Tibial nerve (tissue), 3 donors: ENCODE measurements around the gene C9orf78.
"Not testable (repeated sequence)": the region's sequence is repeated elsewhere in the genome, so short reads cannot be mapped to it uniquely, and the experiment has no call there.

Experiments
- CTCF ChIP-seq, 5 experiments: fragments of 200-600 bp in 3 of 5; fragments of 450-650 bp in 2 of 5; sonication (generic) in 3 of 5; IDR thresholded peaks; one replicate each; pipeline ENCODE4 v1.5.1; 2016 to 2019; ENCODE audit warnings: antibody characterized with exemption in 5 of 5, mild to moderate bottlenecking in 3 of 5, moderate library complexity in 2 of 5
- POLR2A ChIP-seq, 2 donors: fragments of 450-650 bp; IDR thresholded peaks; one replicate each; pipeline ENCODE4 v1.6.1; 2017; ENCODE audit warnings: antibody characterized with exemption in 2 of 2, mild to moderate bottlenecking in 2 of 2, moderate library complexity in 2 of 2

- not testable (repeated sequence) for TF ChIP-seq POLR2A, CTCF (IDR thresholded peaks at IDR 0.05)
Measured at GRCh38 chr9:129796029-129796428, 39.0 kb downstream of the C9orf78 start.
